ENCODE results near the gene PRDM5.

GRCh38 chr4:120809518-120809917, 113.0 kb downstream of the PRDM5 start:
- peak; percentile 43 for TF ChIP-seq CTCF (IDR thresholded peaks at IDR 0.05; ENCODE audit: low read length)
- no peak for TF ChIP-seq EZH2 (IDR thresholded peaks at IDR 0.05; ENCODE audit: borderline replicate concordance, low read length)

Data from OCI-LY1 (cell line).